HFF-Myc (cell line): ENCODE data around the gene CSNK1A1L.

ENCODE experiments used
- DNase-seq: peaks from one replicate; pipeline ENCODE4 v3.0.0-alpha.2; 2011; ENCODE audit warnings: low read depth; ENCODE audit errors: extremely low read depth
- H3K4me3 ChIP-seq: replicated peaks from 2 replicates; pipeline ENCODE4 v1.5.1; 2011; ENCODE audit warnings: low read depth, mild to moderate bottlenecking, control low read depth, low read length
- CTCF ChIP-seq: IDR thresholded peaks from 2 replicates; pipeline ENCODE4 v1.5.1; 2012; ENCODE audit warnings: mild to moderate bottlenecking, low read depth, low read length, control low read depth; ENCODE audit errors: missing control alignments

Gene CSNK1A1L

GRCh38 chr13:37097076-37097475 lies 8.4 kb downstream of the CSNK1A1L start:
- TF ChIP-seq CTCF = no peak
- H3K4me3 ChIP-seq = no peak overlapping the region
- DNase-seq = no peak

GRCh38 chr13:37094840-37095239 lies 10.6 kb downstream of the CSNK1A1L start:
- no peak for DNase-seq
- no peak for TF ChIP-seq CTCF

GRCh38 chr13:37094099-37094498 lies 11.4 kb downstream of the CSNK1A1L start:
- DNase-seq = no peak
- H3K4me3 ChIP-seq = no peak overlapping the region
- TF ChIP-seq CTCF = no peak

More at GRCh38 chr13:37094840-37095239, 10.6 kb downstream of the CSNK1A1L start:
- H3K4me3 ChIP-seq = no peak overlapping the region

- no peak for DNase-seq
- TF ChIP-seq CTCF = no peak
- H3K4me3 ChIP-seq = no peak overlapping the region
Measured at GRCh38 chr13:37091835-37092234, 13.6 kb downstream of the CSNK1A1L start.

DNA sequence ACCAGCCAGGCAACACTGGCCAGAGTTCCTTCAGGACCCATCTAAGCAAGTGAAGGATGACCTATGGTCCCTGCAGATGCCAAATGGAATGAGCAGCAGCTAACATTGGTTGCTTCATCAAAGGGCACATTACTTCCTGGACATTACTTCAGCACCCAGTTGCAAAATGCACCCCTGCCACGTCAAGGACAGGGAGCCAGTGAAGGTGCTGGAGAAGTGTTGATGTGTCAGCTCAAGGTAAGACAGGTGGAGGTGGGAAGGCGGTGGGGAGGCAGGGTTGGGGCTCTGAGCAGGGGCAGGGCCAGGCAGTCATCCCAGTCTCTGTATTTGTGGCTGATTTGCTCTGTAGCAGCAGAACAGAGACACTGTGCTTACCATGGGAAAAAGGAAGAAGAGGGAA lies 14.6 kb downstream of the CSNK1A1L start:
- no peak for DNase-seq
- no peak overlapping the region for H3K4me3 ChIP-seq
- no peak for TF ChIP-seq CTCF

DNA sequence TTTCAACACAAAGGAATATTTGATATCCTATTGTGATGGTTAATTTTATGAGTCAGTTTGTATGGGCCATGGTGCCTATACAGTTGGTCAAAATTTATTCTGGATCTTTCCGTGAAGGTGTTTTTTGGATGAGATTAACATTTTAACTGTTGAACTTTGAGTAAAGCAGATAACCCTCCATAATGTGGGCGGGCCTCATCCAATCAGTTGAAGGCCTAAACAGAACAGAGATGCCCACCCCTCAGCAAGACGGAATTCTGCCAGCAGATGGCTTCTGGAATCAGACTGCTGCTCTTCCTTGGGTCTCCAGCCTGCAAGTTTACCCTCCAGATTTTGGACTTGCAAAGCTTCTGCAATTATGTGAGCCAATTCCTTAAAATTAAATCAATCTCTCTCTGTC lies 16.0 kb downstream of the CSNK1A1L start:
- H3K4me3 ChIP-seq = no peak overlapping the region
- no peak for DNase-seq
- no peak for TF ChIP-seq CTCF

DNA sequence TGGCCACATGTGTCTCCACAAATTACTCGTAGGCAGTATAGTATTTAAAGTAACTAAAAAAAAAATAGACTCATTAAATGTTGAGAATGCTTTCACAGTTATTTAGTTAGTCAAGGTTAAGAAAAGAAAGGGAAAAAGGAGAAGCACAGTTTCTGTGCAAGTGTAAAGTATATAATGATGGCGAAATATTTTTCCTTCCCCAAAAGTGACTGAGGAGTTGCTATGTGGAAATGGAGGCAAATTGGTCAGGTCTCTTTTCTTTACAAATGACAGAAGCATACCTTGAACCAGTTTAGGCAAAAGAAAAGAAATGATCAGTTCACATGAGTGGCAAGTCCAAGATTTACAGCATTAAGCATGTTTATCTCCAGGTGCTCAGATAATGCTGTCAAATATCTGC lies 18.0 kb downstream of the CSNK1A1L start:
- no peak for DNase-seq
- no peak for TF ChIP-seq CTCF
- no peak overlapping the region for H3K4me3 ChIP-seq
